ENCODE data around the gene AGPAT3. TPM values are rescaled to one million over a fixed set of nuclear protein-coding genes. Genes with fewer than 3 reads are reported as not detected.

Gene AGPAT3
- total RNA-seq, 1 donor from 2014 or later = 63.2 TPM

DNA sequence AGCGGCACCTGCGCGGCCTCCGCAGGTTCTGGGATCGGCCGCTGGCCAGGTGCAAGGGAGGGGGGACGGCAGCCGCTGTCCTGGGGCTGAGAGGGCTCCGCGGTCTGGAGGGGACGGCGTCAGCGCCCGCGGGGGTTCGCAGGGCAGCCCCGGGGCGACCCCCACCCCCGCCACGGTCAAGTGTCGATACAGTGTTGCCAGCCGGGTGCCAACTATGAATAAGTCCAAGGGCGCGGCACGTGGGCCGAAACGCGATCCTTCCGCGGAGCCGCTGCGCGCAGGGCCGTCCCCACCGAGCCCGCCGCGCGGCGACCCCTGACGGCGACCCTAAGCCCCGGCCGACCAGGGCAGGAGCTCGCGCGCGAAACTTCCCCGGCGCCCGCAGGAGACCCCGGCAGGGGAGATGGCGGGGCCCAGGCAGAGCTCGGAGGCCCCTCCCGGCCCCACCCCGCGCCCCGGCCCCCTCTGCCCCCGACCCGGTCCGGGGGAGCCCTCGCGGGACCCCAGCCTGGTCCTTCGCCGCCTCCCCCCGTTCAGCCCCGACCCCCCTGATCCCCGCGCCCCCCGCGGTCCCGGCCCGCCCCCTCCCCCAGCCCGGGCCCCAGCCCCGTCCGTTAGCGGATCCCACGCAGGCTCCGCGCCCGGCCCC lies 586 bp upstream of the AGPAT3 start:
- H3K27ac Mint-ChIP-seq (ENCODE audit: unreplicated experiment) = no peak overlapping the region
- H3K4me3 Mint-ChIP-seq (ENCODE audit: unreplicated experiment) = no peak overlapping the region
- H3K27me3 Mint-ChIP-seq (ENCODE audit: unreplicated experiment) = no peaks in the 10 kb centered on the region
- DNase-seq (ENCODE audit: extremely low spot score, unreplicated experiment) = no peak
- TF ChIP-seq, protein P1, sequence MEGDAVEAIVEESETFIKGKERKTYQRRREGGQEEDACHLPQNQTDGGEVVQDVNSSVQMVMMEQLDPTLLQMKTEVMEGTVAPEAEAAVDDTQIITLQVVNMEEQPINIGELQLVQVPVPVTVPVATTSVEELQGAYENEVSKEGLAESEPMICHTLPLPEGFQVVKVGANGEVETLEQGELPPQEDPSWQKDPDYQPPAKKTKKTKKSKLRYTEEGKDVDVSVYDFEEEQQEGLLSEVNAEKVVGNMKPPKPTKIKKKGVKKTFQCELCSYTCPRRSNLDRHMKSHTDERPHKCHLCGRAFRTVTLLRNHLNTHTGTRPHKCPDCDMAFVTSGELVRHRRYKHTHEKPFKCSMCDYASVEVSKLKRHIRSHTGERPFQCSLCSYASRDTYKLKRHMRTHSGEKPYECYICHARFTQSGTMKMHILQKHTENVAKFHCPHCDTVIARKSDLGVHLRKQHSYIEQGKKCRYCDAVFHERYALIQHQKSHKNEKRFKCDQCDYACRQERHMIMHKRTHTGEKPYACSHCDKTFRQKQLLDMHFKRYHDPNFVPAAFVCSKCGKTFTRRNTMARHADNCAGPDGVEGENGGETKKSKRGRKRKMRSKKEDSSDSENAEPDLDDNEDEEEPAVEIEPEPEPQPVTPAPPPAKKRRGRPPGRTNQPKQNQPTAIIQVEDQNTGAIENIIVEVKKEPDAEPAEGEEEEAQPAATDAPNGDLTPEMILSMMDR (IDR thresholded peaks at IDR 0.05) = no peak
- no peaks in the 10 kb centered on the region for H3K9me3 Mint-ChIP-seq (ENCODE audit: unreplicated experiment)
- H3K36me3 Mint-ChIP-seq (ENCODE audit: unreplicated experiment) = peaks cover 7% of the 10 kb centered on the region
- H3K4me1 Mint-ChIP-seq (ENCODE audit: unreplicated experiment) = peaks cover 26% of the 10 kb centered on the region

DNA sequence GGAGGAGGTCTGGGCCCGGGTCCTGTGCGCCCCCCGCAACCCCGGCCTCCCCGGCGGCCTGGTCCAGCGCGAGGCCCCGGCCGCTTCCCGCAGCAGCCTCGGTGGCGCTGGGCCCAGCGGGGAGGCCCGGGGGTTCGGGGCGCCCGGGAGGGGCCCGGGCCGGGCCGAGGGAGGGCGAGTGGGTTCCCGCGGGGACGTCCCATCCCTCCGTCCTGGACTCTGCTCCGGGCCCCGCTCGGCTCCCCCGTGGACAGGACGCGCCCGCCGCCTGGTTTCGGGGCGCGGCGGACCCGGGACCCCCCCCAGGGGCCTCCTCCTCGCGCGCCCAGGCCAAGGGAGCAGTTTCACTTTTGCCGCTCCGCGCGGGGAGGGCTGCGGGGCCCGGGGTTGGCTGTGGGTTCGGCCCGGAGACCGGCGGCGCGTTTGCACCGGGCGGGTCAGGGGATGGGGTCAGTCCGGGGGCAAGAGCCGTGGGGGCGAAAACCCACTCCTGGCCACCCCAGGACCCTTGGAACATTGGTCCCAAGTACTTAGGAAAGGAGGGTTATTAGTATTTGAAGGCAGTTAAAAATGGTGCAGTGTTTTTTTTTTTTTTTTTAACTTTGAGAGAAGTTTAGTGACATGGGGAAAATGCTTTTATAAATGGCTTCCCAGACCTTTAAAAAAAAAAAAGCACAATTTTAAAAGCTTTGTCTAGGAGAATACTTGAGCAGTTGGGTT lies 677 bp downstream of the AGPAT3 start:
- Mint-ChIP-seq H3K4me3 (ENCODE audit: unreplicated experiment) (peak overlapping the region; percentile 78), H3K4me1 (ENCODE audit: unreplicated experiment) (peaks cover 26% of the 10 kb centered on the region), H3K27ac (ENCODE audit: unreplicated experiment) (peak overlapping the region; percentile 77), H3K9me3 (ENCODE audit: unreplicated experiment) (no peaks in the 10 kb centered on the region), H3K27me3 (ENCODE audit: unreplicated experiment) (no peaks in the 10 kb centered on the region), H3K36me3 (ENCODE audit: unreplicated experiment) (peaks cover 9% of the 10 kb centered on the region)
- DNase-seq (ENCODE audit: extremely low spot score, unreplicated experiment) = no peak
- TF ChIP-seq, protein P1 (IDR thresholded peaks at IDR 0.05) = no peak

DNA sequence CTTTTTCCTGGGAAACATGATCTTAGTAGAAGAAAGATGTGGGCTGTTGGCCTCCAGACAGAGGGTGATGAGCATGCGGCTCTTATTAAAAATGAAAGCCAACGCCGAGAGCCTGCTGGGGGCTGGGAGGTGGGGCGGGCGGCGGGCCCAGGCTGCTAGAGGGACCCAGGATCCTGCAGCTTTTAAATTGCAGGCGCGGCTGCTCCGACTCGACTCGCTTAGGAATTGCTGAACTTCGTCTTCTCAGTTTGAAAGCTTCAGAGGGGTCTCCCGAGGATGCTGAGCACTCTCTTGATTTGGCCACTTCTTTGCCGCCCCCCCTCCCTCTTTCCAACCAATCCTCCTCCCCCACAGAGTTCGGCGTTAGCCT lies 1.2 kb downstream of the AGPAT3 start:
- Mint-ChIP-seq H3K9me3 (ENCODE audit: unreplicated experiment) (no peaks in the 10 kb centered on the region), H3K27me3 (ENCODE audit: unreplicated experiment) (no peaks in the 10 kb centered on the region)

DNA sequence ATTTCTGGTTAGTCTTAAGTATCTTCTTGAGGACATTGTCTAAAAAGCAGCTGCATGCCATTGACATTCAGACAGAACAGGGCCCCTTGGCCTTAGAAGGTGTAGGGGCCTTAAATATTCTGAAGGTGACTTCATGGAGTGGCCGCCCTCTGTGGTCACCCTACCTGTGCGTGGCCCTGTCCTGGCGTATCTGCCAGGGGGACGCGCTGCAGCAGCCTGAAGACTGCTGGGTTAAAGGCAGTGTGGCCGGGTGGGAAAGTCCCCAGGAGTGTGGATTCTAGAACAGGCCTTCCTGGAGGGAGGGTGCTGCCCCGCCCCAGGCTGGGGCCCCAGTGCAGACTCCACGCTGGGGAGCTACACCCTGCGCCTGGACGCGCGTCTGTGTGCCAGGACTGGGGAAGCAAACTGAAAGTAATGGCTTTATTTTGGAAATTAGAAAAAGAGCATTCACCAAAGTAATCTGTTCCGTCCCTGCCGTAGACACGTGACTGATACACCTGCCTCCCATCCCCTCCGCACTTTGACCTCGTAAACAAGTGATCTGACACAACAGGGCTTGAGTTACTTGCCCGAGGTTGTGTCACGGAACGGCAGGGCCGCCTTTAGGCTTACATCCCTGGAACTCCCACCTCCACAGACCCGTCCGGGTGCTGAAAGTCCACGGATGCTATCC lies 1.8 kb downstream of the AGPAT3 start:
- H3K36me3 Mint-ChIP-seq (ENCODE audit: unreplicated experiment) = peaks cover 10% of the 10 kb centered on the region
- no peak for DNase-seq (ENCODE audit: extremely low spot score, unreplicated experiment)
- peak overlapping the region; percentile 78 for H3K4me3 Mint-ChIP-seq (ENCODE audit: unreplicated experiment)
- TF ChIP-seq, protein P1 (IDR thresholded peaks at IDR 0.05) = no peak
- H3K9me3 Mint-ChIP-seq (ENCODE audit: unreplicated experiment) = no peaks in the 10 kb centered on the region
- no peaks in the 10 kb centered on the region for H3K27me3 Mint-ChIP-seq (ENCODE audit: unreplicated experiment)
- H3K4me1 Mint-ChIP-seq (ENCODE audit: unreplicated experiment) = peaks cover 26% of the 10 kb centered on the region
- H3K27ac Mint-ChIP-seq (ENCODE audit: unreplicated experiment) = peak overlapping the region; percentile 77

More for the DNA sequence above, 1.2 kb downstream of the AGPAT3 start:
- Mint-ChIP-seq H3K27ac (ENCODE audit: unreplicated experiment) (peak overlapping the region; percentile 77), H3K36me3 (ENCODE audit: unreplicated experiment) (peaks cover 9% of the 10 kb centered on the region), H3K4me3 (ENCODE audit: unreplicated experiment) (peak overlapping the region; percentile 78), H3K4me1 (ENCODE audit: unreplicated experiment) (peaks cover 26% of the 10 kb centered on the region)
- DNase-seq (ENCODE audit: extremely low spot score, unreplicated experiment) = no peak
- TF ChIP-seq, protein P1 (IDR thresholded peaks at IDR 0.05) = no peak

DNA sequence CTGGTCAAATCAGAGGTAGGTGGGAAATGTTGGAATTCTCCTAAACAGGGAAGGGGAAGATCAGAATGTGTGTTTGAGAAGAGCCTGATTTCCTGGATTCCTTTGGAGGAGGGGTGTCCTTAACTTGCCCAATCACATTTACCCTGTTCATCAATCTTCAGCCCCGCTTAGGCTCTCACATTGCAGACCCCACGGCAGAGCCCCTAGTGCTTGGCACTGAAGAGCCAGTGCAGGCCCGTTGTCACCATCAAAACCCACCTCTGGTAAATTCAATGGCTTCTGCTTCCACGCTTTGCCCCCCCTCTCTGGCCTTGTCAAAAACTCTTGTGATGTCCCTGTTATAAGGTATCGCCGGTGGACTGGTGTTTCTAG lies 2.3 kb downstream of the AGPAT3 start:
- Mint-ChIP-seq H3K27me3 (ENCODE audit: unreplicated experiment) (no peaks in the 10 kb centered on the region), H3K27ac (ENCODE audit: unreplicated experiment) (peak overlapping the region; percentile 34), H3K4me3 (ENCODE audit: unreplicated experiment) (peak overlapping the region; percentile 40), H3K4me1 (ENCODE audit: unreplicated experiment) (peaks cover 26% of the 10 kb centered on the region), H3K9me3 (ENCODE audit: unreplicated experiment) (no peaks in the 10 kb centered on the region), H3K36me3 (ENCODE audit: unreplicated experiment) (peaks cover 11% of the 10 kb centered on the region)
- TF ChIP-seq, protein P1 (IDR thresholded peaks at IDR 0.05) = no peak
- DNase-seq (ENCODE audit: extremely low spot score, unreplicated experiment) = no peak

All from osteocyte (in vitro differentiated cells).